T-helper 2 cell (primary cell): ENCODE measurements around the gene MGAT5B.
"Not testable (repeated sequence)": the region's sequence is repeated elsewhere in the genome, so short reads cannot be mapped to it uniquely, and the experiment has no call there.

ENCODE experiments used
- DNase-seq, 5 experiments: peaks; one replicate each; pipeline versions ENCODE4 v3.0.0 to v3.0.0-alpha.2; 2012 to 2022

Gene MGAT5B

DNA sequence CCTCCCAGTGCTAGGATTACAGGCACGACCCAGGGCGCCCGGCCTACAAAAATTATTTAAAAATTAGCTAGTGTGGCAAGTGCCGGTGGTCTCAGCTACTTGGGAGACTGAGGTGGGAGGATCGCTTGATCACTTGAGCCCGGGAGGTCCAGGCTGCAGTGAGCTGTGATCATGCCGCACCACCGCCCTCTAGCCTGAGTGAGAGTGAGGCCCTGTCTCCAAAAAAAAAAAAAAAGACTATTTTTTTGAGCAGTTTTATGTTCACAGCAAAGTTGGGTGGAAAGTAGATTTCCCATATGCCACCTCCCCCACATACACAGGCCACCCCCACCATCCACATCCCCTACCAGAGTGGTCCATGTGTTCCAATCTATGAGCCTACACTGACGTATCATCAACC, 84.9 kb downstream of the MGAT5B start:
- no peak for DNase-seq

DNA sequence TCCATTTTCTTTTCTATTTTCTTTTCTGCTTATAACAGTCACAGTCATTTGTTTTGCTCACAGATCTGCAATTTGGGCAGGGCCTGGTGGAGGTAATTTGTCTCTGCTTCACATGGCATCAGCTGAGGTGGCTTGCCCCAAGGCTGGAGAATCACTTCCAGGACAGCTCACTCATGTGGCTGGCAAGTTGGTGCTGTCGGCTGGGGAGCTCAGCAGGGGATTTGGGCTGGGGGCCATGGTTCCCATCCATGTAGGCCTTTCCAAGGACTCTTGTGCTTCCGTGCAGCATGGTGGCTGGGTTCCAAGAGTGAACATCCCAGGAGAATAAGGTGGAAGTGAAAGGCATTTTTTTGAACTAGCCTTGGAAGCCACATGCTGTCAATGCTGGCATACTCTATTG, 85.7 kb downstream of the MGAT5B start:
- DNase-seq = no peak

DNA sequence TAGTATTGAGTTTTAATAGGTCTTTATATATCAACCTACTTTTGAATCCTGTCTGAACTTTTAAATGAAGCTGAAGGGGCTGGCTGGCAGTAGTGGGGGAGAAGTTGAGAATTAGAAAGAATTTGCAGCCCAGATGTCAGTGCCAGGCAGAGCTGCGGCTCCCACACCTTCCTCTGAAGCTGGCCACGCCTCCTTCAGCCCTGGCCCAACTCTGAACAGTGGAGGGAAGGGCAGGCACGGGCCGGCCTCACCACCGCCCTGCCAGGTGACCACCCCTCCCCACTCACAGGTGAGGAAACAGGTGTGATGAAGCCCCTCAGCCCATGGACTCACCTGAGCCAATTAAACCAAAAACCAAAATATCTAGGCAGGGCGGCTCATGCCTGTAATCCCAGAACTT, 87.0 kb downstream of the MGAT5B start:
- no peak for DNase-seq

- DNase-seq = no peak
Measured at GRCh38 chr17:76956846-76957540, 88.8 kb downstream of the MGAT5B start.

GRCh38 chr17:76957678-76958464, 89.7 kb downstream of the MGAT5B start:
- no peak for DNase-seq

- no peak for DNase-seq
Measured at GRCh38 chr17:76958974-76959373, 90.8 kb downstream of the MGAT5B start.

DNA sequence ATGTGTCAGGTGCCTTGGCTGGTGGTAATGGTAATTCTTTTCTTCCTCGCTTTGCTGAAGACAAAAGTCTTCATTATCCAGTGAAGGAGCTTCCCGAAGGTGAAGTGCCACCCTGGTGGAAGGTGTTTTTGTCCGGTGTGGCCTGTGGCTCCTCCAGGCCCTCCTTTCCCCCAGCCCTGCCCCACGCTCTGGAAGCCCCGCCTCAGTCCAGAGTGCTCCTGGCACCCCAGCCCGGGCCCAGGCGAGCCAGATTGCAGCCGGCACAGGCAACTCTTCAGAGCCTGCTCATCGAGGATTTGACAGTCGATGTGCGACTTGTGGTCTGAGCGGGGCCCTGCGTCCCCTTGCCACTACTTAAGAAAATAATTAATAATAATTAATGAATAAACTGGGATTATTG, 93.7 kb downstream of the MGAT5B start:
- no peak for DNase-seq

DNA sequence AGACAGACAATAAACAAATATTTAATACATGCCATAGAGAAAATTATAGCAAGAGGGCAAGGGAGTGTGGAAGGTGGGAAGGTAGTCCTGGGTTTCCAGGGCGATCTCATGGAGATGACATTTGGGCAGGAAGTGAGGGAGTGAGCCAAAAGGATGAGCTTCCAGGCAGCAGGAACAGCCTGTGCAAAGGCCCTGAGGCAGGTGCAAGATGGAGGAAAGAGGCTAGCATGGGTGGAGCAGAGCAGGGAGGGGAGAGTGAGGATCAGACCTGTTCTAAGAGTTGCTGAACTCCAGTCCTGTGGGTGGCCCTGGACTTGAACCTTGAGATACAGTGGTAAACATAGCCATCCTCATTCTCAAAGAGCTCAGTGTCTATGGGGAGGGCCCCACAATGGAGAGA, 94.7 kb downstream of the MGAT5B start:
- no peak for DNase-seq

DNA sequence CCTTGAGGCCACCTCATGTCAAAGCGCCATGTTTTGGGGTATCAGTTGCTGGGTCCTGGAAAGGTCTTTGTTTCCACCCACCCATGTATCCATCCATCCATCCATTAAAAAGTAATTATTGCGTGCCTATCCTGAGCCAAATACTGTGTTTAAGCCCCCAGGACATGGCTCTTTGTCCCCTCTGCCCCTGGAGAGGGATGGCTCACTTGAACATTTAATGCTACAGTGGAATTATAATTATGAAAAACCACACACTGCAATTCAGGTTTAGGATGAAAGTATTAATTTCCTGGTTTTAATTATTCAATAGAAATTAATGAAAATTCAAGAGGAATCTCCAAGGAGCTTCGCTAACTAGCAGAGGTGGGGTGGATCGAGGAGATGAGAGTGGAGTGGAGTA, 97.8 kb downstream of the MGAT5B start:
- no peak for DNase-seq

DNA sequence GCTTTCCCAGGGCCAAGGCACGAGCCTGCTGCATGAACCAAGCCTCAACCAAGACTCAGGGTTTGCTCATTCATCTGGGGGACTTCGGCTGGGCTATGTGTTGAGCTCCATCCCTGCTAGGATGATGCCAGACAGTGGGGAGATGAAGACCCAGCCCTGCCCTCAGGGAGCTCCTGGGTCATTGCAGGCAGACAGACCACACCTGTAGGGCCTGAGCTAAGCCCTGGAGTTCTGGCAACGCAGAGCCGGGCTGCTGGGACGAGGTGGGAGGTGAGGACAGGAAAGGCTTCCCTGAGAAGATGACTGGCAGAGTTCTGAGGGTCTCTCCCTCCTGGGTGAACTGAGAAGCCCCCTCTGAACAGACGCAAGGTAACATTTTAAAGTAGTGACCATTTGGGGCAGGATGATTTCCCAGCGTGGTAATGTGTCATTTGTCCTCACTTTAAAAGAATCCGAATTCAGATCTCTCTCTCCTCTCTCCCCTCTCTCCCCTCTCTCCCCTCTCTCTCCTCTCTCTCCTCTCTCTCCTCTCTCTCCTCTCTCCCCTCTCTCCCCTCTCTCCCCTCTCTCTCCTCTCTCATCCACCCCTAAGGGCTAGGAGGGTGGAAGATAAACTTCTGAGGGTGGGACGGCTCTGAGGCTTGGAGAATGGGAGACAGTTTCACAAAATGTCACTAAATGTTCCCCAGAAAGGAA, 98.4 kb downstream of the MGAT5B start:
- no peak for DNase-seq

DNA sequence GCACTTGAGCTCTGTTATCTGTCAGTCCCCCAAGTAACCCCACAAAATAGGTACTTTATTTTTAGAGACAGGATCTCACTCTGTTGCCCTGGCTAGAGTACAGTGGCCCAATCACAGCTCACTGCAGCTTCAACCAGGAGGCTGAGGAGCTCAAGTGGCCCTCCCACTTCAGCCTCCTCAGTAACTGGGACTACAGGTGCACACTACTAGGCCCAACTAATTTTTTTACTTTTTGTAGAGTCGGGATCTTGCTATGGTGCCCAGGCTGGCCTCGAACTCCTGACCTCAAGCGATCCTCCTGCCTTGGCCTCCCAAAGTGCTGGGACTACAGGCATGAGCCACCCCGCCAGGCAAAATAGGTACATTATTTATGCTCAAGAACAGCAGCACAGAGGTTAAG, 99.6 kb downstream of the MGAT5B start:
- DNase-seq = no peak

- peak in 2 of 5 experiments; percentile 22 to 48 for DNase-seq
Measured at GRCh38 chr17:76968707-76969597, 100.7 kb downstream of the MGAT5B start.

DNA sequence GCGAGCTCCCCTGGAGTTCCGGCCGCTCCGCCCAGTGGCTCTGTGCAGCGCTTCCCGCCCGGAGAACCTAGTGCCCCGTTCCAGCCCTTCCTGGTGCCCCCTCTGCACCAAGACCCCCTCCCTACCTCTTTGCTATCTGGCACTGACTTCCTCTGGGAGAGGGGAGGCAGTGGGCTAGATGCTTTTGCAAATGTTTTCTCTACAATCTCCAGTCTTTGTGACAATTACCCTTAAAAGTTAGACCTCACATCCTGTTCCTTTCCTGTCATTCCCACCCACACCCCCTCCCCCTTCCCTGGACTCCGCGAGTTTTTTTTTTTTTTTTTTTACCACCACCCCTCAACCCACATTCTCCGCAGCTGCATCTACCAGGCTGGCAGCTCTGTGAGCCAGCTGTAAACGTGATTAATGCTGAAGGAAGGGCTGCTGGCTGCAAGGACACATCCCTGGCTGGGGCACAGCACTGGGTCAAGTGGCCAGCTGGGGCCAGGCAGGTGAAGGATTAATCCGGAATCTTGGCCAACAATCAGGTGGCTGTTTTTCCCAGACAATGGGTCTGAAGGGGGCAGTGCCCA, 101.5 kb downstream of the MGAT5B start:
- DNase-seq = no peak

DNA sequence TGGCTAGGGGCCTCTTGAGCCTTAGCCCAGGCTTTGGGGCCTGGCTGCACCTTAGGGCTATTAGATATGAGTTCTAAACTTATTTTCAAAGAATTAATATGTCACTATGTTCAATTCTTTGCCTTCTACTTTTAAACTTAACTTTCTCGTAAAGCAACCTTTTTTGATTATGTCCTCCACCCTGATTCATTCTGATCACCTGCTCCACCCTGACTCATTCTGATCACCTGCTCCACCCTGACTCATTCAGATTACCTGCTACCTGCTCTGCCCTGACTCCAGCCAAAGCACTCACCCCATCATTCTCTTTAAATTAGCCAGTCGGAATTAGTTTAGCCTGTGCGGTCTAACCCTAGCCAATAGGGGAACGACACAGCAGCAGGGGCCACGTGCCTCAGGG, 102.0 kb downstream of the MGAT5B start:
- DNase-seq = not testable (repeated sequence)

GRCh38 chr17:76972046-76972641, 103.9 kb downstream of the MGAT5B start:
- no peak for DNase-seq

DNA sequence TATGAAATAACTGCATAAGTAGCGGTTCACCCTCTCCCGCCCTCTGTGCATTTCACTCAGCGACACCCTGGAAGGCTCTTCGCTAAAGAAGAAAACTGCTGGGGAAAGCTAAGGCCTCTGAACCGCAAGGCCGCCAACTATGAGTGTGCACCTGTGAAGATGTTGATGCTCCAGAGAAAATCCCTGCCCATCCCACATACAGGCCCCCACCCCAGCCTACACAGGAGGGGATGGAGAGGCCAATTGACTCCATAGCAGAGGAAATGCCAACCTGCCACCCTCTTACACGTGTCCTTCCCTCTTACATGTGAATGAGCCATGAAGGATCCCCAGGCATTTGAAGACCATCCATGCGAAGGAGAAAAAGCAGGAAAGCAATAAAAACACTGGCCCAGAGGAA, 104.8 kb downstream of the MGAT5B start:
- DNase-seq = no peak

- no peak for DNase-seq
Measured at GRCh38 chr17:76974721-76975120, 106.5 kb downstream of the MGAT5B start.

GRCh38 chr17:76978050-76978449, 109.8 kb downstream of the MGAT5B start:
- not testable (repeated sequence) for DNase-seq

GRCh38 chr17:76981545-76982295, 113.5 kb downstream of the MGAT5B start:
- DNase-seq = no peak

GRCh38 chr17:76982408-76983074, 114.3 kb downstream of the MGAT5B start:
- peak in 2 of 5 experiments; percentile 12 to 63 for DNase-seq
